Measurements from ENCODE around the gene NTHL1. TPM values are rescaled to one million over a fixed set of nuclear protein-coding genes. Genes with fewer than 3 reads are reported as not detected.

Gene NTHL1
- total RNA-seq, 4 donors from 2014 or later = 6.1 to 38.7 (median 25.0) TPM

- Histone ChIP-seq H3K27me3 (no peaks in the 10 kb centered on the region), H3K9me3 (no peaks in the 10 kb centered on the region), H3K4me3 (replicated peaks in 1 of 3) (no peak overlapping the region), H3K36me3 (peaks cover 29 to 45% of the 10 kb centered on the region in 2 donors), H3K27ac (no peak overlapping the region), H3K4me1 (no peaks in the 10 kb centered on the region)
- TF ChIP-seq POLR2A (IDR thresholded peaks at IDR 0.05) (no peak), CTCF (IDR thresholded peaks at IDR 0.05) (no peak)
- intact Hi-C loops (cut with DNase I) = no loop called here
- WGBS, 2 donors = 94 to 97% methylated on average over 6 to 8 of the region's 16 CpGs
- no peak for DNase-seq
Observed at GRCh38 chr16:2064368-2064945, 16.8 kb upstream of the NTHL1 start.

GRCh38 chr16:2063861-2064260 is 16.2 kb upstream of the NTHL1 start:
- Histone ChIP-seq H3K4me3 (replicated peaks in 1 of 3) (no peak overlapping the region), H3K27ac (no peak overlapping the region), H3K9me3 (no peaks in the 10 kb centered on the region), H3K4me1 (no peaks in the 10 kb centered on the region), H3K36me3 (peaks cover 29 to 43% of the 10 kb centered on the region in 2 donors), H3K27me3 (no peaks in the 10 kb centered on the region)
- TF ChIP-seq CTCF (IDR thresholded peaks at IDR 0.05) (no peak), POLR2A (IDR thresholded peaks at IDR 0.05) (no peak)
- no peak for DNase-seq
- intact Hi-C loops (cut with DNase I) = no loop called here
- 89 to 93% methylated on average over 17 to 21 of the region's 25 CpGs for WGBS, 2 donors

DNA sequence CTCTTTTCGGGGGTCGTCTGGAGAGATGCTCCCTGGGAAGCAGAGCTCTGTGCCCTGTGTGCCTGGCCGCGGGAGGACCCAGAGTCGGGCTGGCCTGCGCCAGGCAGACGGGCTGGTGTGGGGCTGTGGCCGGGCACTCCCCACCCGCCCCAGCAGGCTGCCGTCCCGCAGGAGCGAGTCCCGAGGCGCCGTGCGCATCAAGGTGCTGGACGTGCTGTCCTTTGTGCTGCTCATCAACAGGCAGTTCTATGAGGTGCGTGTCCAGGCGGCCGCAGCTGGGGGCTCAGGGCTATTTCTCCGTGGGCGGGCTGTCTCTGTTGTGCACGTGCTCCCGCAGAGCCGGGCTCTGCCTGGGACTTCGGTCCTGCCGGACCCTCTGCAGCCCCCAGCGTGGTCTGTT is 15.2 kb upstream of the NTHL1 start:
- H3K27ac ChIP-seq = no peak overlapping the region
- peaks cover 29 to 38% of the 10 kb centered on the region in 2 donors for H3K36me3 ChIP-seq
- intact Hi-C loops (cut with DNase I) = no loop called here
- TF ChIP-seq POLR2A (IDR thresholded peaks at IDR 0.05) (no peak), CTCF (IDR thresholded peaks at IDR 0.05) (no peak)
- DNase-seq = no peak
- no peak overlapping the region for H3K4me3 ChIP-seq (replicated peaks in 1 of 3)
- H3K9me3 ChIP-seq = no peaks in the 10 kb centered on the region
- peaks cover 9 to 11% of the 10 kb centered on the region in 2 donors for H3K4me1 ChIP-seq
- 98 to 100% methylated on average over 4 to 21 of the region's 28 CpGs for WGBS, 2 donors
- H3K27me3 ChIP-seq = no peaks in the 10 kb centered on the region

GRCh38 chr16:2061526-2061925 is 13.9 kb upstream of the NTHL1 start:
- H3K36me3 ChIP-seq = peaks cover 26 to 36% of the 10 kb centered on the region in 2 donors
- intact Hi-C loops (cut with DNase I) = no loop called here
- H3K4me1 ChIP-seq = peaks cover 16 to 21% of the 10 kb centered on the region in 2 donors
- H3K27ac ChIP-seq = no peak overlapping the region
- WGBS, 2 donors = 89 to 91% methylated on average over 10 to 13 of the region's 13 CpGs
- H3K27me3 ChIP-seq = no peaks in the 10 kb centered on the region
- H3K4me3 ChIP-seq (replicated peaks in 1 of 3) = no peak overlapping the region
- DNase-seq = no peak
- no peak for TF ChIP-seq POLR2A (IDR thresholded peaks at IDR 0.05)
- TF ChIP-seq CTCF (IDR thresholded peaks at IDR 0.05) = no peak
- no peaks in the 10 kb centered on the region for H3K9me3 ChIP-seq

GRCh38 chr16:2061023-2061422 is 13.4 kb upstream of the NTHL1 start:
- Histone ChIP-seq H3K9me3 (no peaks in the 10 kb centered on the region), H3K27ac (no peak overlapping the region), H3K4me3 (replicated peaks in 1 of 3) (no peak overlapping the region), H3K27me3 (no peaks in the 10 kb centered on the region), H3K36me3 (peaks cover 22 to 33% of the 10 kb centered on the region in 2 donors), H3K4me1 (peaks cover 16 to 25% of the 10 kb centered on the region in 2 donors)
- 91 to 100% methylated on average over 7 to 13 of the region's 18 CpGs for WGBS, 2 donors
- DNase-seq = no peak
- no peak for TF ChIP-seq POLR2A (IDR thresholded peaks at IDR 0.05)
- no peak for TF ChIP-seq CTCF (IDR thresholded peaks at IDR 0.05)
- intact Hi-C loops (cut with DNase I) = no loop called here
